Central memory CD8-positive, alpha-beta T cell (primary cell): ENCODE data around the gene ABHD12.

Experiments used
- ATAC-seq: fragments of 150-1000 bp; cut with Tn5 transposase; replicated peaks from 2 replicates; pipeline ENCODE4 v1.10.0; 2022; ENCODE audit warnings: mild to moderate bottlenecking, moderate FRiP score, moderate number of reproducible peaks; ENCODE audit not compliant: poor library complexity, severe bottlenecking; ENCODE audit errors: extremely low read depth
- DNase-seq, 2 donors: peaks; one replicate each; pipeline ENCODE4 v3.0.0; 2021; ENCODE audit warnings: low spot score in 2 of 2
- H3K27ac Mint-ChIP-seq: one replicate; pipeline ENCODE4 v1.8.0; 2022; ENCODE audit warnings: low read depth, mild to moderate bottlenecking, moderate library complexity, mixed read lengths
- H3K27me3 Mint-ChIP-seq: one replicate; pipeline ENCODE4 v1.8.0; 2022; ENCODE audit warnings: mixed read lengths
- H3K36me3 Mint-ChIP-seq: one replicate; pipeline ENCODE4 v1.8.0; 2022; ENCODE audit warnings: mild to moderate bottlenecking, moderate library complexity, mixed read lengths; ENCODE audit not compliant: insufficient read depth
- H3K4me1 Mint-ChIP-seq: one replicate; pipeline ENCODE4 v1.8.0; 2022; ENCODE audit warnings: mixed read lengths
- H3K4me3 Mint-ChIP-seq: one replicate; pipeline ENCODE4 v1.8.0; 2022; ENCODE audit warnings: mild to moderate bottlenecking, moderate library complexity, mixed read lengths
- H3K9me3 Mint-ChIP-seq: one replicate; pipeline ENCODE4 v1.8.0; 2022; ENCODE audit warnings: mixed read lengths

The ABHD12 gene

DNA sequence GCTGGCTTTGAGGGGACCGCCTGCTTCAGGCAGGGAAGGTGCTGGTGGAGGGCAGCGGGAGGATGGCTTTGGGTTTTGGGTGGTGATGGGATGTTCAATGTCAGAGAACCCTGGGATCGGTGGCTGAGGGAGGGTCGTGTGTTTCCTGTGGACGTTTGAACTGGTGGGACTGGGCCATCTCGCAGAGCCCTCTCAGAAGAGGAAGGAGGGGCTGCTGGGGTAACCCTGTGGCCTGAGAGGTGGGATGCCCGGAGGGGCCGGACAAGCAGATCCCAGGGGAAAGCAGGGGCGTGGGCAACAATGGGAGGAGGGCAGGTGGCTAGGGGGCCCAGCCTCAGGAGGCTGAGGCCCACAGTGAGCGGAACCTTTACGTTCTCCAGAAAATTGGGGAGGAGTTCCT lies 107.8 kb downstream of the ABHD12 start:
- H3K36me3 Mint-ChIP-seq, result peaks cover 29% of the 10 kb centered on the region
- no peak overlapping the region for H3K4me3 Mint-ChIP-seq
- no peak for DNase-seq
- peaks cover 4% of the 10 kb centered on the region for H3K4me1 Mint-ChIP-seq
- peak overlapping the region; percentile 88 for H3K27ac Mint-ChIP-seq
- no peaks in the 10 kb centered on the region for H3K27me3 Mint-ChIP-seq
- ATAC-seq, result no peak
- H3K9me3 Mint-ChIP-seq, result no peaks in the 10 kb centered on the region

DNA sequence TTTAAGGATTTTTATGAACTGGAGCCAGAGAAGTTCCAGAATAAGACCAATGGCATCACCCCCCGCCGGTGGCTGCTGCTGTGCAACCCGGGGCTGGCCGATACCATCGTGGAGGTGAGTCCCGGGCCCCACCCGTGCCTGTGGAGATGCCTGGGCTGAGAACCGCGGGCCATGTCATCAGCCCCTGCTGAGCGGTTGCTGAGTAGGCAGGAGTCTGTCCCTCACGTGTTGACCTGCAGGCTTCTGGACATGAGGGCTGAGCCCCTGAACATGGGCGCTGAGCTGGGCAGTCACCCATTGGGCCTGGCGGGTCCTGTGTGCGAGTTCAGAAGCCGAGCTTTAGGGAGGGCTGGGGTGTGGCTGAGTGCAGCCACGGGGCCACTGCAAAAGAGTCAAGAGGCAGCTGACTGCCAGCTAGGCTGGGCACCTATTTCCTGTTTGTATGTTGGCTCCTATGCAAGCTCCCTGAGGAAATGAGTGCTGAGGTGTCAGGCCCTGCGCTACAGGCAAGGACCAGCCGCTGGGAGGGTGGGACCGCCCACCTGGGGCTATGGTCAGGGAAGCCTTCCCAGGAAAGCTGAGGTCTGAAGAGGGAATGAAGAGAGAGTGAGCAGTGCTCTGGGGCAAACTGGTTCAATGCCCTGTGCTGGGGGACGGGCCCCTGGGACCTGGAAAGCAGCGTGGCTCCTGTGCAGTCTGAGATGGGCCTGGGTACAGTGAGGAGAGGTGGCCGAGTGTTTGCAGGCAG lies 108.4 kb downstream of the ABHD12 start:
- Mint-ChIP-seq H3K27me3 (no peaks in the 10 kb centered on the region), H3K36me3 (peaks cover 27% of the 10 kb centered on the region), H3K4me1 (peaks cover 4% of the 10 kb centered on the region), H3K4me3 (no peak overlapping the region), H3K27ac (peak overlapping the region; percentile 88), H3K9me3 (no peaks in the 10 kb centered on the region)
- ATAC-seq (no peak), DNase-seq (no peak)

DNA sequence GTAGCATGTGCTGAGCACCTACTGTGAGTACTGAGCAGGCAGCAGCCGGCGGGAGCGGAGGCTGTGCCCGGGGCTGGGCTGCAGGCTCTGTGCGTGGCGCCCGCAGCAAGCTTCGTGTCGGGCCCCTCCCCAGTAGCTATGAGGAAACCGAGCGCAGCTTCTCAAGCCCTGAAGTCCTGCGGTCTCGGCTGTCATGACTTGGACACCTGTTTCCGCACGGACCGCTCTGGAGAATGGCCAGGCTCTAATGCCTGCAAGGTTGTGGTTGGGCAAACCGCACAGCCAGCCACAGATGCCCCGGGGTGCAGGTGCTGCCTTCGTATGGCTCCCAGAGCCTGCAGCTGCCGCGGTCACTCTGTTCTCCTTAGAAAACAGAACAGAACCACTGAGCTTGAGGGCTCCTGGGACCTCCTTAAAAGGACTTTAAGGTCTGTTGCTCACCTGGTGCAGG lies 109.1 kb downstream of the ABHD12 start:
- no peak for ATAC-seq
- no peak for DNase-seq
- H3K4me1 Mint-ChIP-seq, result peaks cover 4% of the 10 kb centered on the region
- no peaks in the 10 kb centered on the region for H3K27me3 Mint-ChIP-seq
- no peak overlapping the region for H3K4me3 Mint-ChIP-seq
- no peaks in the 10 kb centered on the region for H3K9me3 Mint-ChIP-seq
- peaks cover 25% of the 10 kb centered on the region for H3K36me3 Mint-ChIP-seq
- H3K27ac Mint-ChIP-seq, result no peak overlapping the region

DNA sequence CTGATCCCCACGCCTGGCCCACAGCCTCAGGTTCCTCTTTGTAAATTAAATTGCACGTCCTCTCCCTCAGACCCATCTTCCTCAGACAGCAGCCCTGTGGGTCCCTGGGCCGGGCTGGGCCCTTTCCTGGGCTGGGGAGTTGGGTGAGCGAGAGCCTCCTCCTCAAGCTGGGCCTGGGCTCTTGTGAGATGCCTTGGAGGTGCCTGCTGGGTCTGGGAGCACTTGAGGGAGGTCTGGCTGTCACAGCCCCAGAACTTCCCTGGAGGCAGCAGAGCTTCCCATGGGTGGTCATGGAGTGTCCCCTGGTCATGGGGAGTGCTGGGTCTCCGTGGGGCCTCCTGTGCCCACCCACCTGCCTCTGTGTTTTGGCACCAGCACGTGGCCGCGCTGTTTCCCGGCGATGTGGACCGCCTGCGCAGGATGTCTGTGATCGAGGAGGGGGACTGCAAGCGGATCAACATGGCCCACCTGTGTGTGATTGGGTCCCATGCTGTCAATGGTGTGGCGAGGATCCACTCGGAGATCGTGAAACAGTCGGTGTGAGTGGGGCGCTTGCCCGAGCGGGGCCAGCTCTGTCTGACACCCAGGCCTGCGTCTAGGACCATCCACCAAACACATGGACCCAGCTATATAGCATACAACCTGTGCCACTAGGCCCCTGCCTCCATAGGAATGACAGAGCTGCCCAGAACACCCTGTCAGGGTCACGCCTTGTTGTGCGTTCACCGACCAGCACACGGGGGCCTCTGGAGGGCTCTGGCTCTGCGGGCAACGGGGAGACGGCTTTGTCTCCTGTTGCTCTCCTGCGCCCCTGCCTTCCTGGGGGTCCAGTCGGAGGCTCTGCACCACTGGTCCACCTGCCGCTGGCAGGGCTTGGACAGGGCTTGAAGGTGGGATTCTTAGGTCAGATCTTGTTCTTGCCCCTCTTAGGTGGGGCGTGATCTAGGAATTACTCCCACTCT lies 109.8 kb downstream of the ABHD12 start:
- Mint-ChIP-seq H3K4me1 (peaks cover 3% of the 10 kb centered on the region), H3K9me3 (no peaks in the 10 kb centered on the region), H3K27me3 (no peaks in the 10 kb centered on the region), H3K27ac (peak overlapping the region; percentile 73), H3K36me3 (peaks cover 20% of the 10 kb centered on the region), H3K4me3 (no peak overlapping the region)
- DNase-seq, result no peak
- no peak for ATAC-seq

DNA sequence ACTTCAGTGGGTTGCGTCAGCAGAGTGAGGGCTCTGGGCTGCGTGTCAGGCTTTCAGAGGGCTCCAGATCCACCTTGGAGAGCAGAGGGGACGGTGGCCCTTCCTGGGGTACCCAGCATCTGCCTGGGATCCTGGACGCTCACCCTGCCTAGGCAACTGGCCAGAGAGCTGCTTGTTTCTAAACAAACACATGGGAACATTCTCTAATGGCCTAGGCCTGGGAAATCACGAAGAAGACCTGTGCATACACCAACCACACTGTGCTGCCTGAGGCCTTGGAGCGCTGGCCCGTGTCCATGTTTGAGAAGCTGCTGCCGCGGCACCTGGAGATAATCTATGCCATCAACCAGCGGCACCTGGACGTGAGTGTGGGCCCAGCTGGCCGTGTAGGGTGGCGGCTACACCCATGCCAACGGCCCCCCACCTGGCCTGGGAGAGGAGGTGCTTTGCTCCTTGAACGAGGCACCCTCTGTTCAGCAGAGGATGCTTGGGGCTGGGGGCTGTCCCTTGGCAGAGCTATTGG lies 110.5 kb downstream of the ABHD12 start:
- ATAC-seq (no peak), DNase-seq (no peak)
- H3K27ac Mint-ChIP-seq, result no peak overlapping the region
- H3K4me1 Mint-ChIP-seq, result peaks cover 7% of the 10 kb centered on the region
- H3K36me3 Mint-ChIP-seq, result peaks cover 18% of the 10 kb centered on the region
- no peaks in the 10 kb centered on the region for H3K27me3 Mint-ChIP-seq
- H3K4me3 Mint-ChIP-seq, result no peak overlapping the region
- H3K9me3 Mint-ChIP-seq, result no peaks in the 10 kb centered on the region

DNA sequence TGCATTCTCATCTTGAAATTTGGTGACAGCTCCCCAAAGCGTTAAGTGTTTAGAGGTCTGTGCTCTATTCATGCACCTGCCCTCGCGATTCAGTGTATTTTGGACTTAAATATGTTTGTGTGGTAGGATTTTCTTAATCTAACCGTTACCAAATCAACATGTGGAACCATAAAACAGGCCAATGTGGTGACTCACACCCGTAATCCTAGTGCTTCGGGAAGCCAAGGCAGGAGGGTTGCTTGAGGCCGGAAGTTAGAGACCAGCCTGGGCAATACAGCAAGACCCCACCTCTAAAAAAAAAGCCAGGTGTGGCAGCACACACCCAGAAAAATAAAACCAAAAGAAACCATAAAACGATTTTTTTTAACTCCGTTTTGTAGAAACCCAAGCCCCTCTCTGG lies 111.2 kb downstream of the ABHD12 start:
- Mint-ChIP-seq H3K27me3 (no peaks in the 10 kb centered on the region), H3K9me3 (no peaks in the 10 kb centered on the region), H3K27ac (no peak overlapping the region), H3K4me3 (no peak overlapping the region), H3K36me3 (peaks cover 17% of the 10 kb centered on the region), H3K4me1 (peaks cover 7% of the 10 kb centered on the region)
- no peak for DNase-seq
- no peak for ATAC-seq

DNA sequence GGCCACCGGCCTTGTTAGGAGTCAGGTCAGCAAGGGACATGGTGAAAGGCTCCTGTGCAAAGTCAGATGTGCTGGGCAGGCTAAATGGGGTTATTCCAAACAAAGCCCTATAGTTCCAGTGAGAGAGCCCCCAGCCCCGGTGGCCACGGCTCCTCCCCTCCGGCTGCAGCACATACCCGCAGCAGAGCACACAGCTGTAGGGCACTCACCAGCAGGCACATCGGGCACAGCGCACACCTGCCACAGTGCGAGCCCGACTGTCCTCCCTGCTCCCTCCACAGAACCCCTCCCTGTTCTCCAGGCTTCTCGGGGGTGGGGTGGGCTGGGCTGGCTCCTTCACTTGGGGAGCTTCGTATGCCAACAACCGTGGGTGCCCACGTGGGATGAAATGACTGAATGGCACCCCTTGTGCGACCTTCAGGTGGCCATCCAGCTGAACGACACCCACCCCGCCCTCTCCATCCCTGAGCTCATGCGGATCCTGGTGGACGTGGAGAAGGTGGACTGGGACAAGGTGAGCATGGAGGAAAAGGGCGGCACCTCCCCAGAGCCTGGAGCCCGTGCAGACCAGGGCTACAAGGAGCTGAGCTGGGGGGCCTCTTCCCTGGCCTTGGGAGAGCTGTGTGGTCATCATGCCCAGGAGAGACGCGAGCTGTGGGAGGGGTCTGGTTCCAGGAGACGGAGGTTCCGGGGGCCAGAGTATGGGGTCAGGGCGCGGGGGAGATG lies 111.8 kb downstream of the ABHD12 start:
- DNase-seq (no peak), ATAC-seq (no peak)
- peaks cover 7% of the 10 kb centered on the region for H3K4me1 Mint-ChIP-seq
- H3K36me3 Mint-ChIP-seq, result peaks cover 22% of the 10 kb centered on the region
- H3K27me3 Mint-ChIP-seq, result no peaks in the 10 kb centered on the region
- no peaks in the 10 kb centered on the region for H3K9me3 Mint-ChIP-seq
- no peak overlapping the region for H3K27ac Mint-ChIP-seq
- H3K4me3 Mint-ChIP-seq, result no peak overlapping the region

DNA sequence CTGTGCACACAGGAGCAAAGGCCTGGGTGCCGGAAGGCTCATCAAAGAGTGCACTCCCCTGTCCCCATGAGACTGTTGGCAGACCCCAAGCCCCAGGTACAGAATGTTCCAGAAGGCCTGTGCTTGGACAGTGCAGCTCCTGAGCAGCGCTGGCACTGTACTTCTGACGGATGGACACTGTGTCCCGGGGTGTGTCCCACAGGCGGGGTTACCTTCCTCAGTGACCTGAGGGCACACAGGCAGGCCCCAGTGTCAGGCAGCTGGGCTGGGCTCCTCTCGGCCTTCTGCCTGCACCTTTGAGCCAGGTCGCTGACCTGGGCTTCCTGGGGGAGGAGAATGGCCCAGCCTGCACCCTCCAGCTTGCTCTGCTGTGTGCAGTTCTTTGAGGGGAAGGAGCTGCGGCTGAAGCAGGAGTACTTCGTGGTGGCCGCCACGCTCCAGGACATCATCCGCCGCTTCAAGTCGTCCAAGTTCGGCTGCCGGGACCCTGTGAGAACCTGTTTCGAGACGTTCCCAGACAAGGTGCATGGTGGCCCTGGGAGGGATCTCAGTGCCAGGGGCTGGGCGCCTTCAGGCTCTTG lies 112.6 kb downstream of the ABHD12 start:
- ATAC-seq, result no peak
- no peak overlapping the region for H3K27ac Mint-ChIP-seq
- no peaks in the 10 kb centered on the region for H3K27me3 Mint-ChIP-seq
- H3K9me3 Mint-ChIP-seq, result no peaks in the 10 kb centered on the region
- peaks cover 7% of the 10 kb centered on the region for H3K4me1 Mint-ChIP-seq
- DNase-seq, result no peak
- H3K36me3 Mint-ChIP-seq, result peaks cover 21% of the 10 kb centered on the region
- no peak overlapping the region for H3K4me3 Mint-ChIP-seq

DNA sequence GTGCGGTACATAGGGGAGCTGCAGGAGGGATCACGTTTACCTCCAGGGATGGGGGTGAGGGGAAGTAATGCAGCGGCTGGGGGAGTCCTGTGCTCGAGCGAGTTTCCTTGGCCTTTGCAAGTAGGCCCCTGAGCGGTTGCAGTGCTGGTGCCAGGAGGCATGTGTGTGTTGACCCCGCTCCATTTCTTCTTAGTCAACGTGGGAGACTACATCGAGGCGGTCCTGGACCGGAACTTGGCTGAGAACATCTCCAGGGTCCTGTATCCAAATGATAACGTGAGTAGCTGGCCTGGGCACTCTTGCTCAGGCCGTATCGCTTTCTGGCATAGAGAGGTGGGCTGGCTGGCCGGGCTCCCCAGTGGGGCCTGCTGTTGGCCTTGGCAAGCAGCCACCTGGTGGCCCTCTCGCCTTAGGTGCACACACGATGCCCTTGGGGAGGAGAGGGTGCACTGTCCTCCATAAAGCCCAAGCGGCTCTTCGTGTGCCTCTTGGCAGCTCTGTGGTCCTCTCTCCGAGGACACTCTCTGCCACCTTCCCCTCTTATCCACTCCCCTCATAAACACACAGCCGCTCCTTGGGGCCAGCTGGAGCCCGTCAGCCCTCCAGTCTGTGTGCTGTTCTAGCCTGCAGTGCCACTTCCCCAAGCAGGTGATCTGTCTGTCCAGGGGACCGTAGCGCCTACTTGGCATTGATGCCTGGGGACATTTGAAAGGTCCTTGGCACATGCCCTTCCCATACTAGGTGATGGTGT lies 113.4 kb downstream of the ABHD12 start:
- Mint-ChIP-seq H3K4me3 (no peak overlapping the region), H3K27ac (no peak overlapping the region), H3K36me3 (peaks cover 25% of the 10 kb centered on the region), H3K4me1 (peaks cover 7% of the 10 kb centered on the region), H3K27me3 (no peaks in the 10 kb centered on the region), H3K9me3 (no peaks in the 10 kb centered on the region)
- ATAC-seq (no peak), DNase-seq (no peak)

DNA sequence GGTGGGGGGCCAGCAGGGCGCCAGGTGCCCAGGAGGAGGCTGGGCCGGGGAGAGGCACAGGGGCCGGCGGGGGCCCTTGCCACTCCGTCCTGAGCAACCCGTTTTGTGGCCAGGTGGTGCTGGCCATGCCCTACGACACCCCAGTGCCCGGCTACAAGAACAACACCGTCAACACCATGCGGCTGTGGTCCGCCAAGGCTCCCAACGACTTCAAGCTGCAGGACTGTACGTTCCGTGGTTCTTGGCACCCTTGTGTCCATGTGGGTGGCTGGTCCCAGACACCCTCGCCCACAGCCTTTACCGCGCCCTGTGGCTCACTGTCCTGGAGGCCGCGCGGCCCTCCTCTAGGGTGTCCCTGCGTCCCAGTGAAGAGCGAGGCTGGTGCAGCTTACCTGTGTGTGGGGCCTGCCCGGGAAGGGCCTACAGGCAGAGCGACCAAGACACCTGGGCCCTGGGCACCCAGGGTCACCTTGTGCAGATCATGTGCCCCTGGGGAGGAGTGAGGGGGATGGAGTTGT lies 114.0 kb downstream of the ABHD12 start:
- ATAC-seq (no peak), DNase-seq (no peak)
- Mint-ChIP-seq H3K27ac (no peak overlapping the region), H3K4me3 (no peak overlapping the region), H3K36me3 (peaks cover 26% of the 10 kb centered on the region), H3K9me3 (no peaks in the 10 kb centered on the region), H3K4me1 (peaks cover 7% of the 10 kb centered on the region), H3K27me3 (no peaks in the 10 kb centered on the region)

DNA sequence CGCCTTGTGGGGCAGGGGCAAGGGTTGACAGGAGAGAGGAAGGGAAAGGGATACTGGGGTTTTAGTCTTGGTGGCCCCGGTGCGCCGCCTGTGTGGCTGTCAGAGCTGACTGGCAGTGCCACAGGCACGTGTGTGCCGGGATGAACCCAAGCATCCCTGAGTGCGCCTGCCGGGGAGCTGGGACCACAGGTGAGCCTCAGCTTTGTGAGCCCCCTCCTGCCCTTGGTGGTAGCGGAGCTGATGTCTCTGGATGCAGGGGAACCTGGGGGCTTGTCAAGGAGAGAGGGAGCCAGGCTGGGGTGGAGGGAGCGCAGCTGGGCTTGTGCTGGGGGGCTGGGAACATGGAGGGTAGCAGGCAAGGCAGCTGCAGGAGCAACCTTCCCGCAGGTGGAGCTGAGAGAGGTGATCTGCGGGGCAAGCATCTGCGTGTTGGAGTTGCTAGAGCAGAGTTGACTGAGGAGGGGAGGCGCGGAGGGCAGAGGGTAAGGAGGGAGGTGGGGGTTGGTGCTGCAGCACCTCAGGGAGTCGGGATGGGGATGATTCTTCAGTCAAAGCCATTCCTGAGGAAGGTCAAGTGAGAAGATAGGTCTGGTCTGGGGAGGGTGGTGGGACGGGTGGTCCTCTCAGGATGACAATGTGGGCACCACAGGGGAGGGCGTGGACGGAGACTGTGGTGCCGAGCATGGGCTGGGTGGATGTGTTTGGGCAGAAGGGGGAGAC lies 114.7 kb downstream of the ABHD12 start:
- Mint-ChIP-seq H3K4me3 (no peak overlapping the region), H3K9me3 (no peaks in the 10 kb centered on the region), H3K4me1 (peaks cover 7% of the 10 kb centered on the region), H3K27ac (peak overlapping the region; percentile 58), H3K27me3 (no peaks in the 10 kb centered on the region), H3K36me3 (peaks cover 26% of the 10 kb centered on the region)
- DNase-seq, result no peak
- no peak for ATAC-seq
